A673 (cell line): Measurements from ENCODE around the gene DGKH. TPM values are rescaled to one million over a fixed set of nuclear protein-coding genes. Genes with fewer than 3 reads are reported as not detected.

Source experiments
- BruUV-seq: library from RNA; stranded (reverse); fragments of 400-500 nt; replicated peaks from 2 replicates; lab custom pipeline; 2021; lab: Mats Ljungman, UMichigan
- CTCF ChIA-PET: fragments of 300-600 bp; sonication (Branson Sonifier 250); formaldehyde crosslinking; loops from one replicate; lab custom pipeline; 2022; ENCODE audit warnings: antibody characterized with exemption; lab: Charles Lee
- POLR2A ChIA-PET: fragments of 300-600 bp; sonication (Branson Sonifier 250); formaldehyde crosslinking; loops from one replicate; lab custom pipeline; 2022; ENCODE audit warnings: antibody characterized with exemption; ENCODE audit not compliant: low non-redundant PET; lab: Charles Lee
- DNase-seq: peaks from one replicate; pipeline ENCODE4 v3.0.0-alpha.2; 2015; ENCODE audit warnings: low spot score
- H3K27ac ChIP-seq: fragments of 200-600 bp; sonication (generic); 2 replicates; pipeline ENCODE4 v1.5.1; 2016; ENCODE audit warnings: mixed run types, low read depth, mild to moderate bottlenecking, mixed read lengths, antibody characterized with exemption, low read length; ENCODE audit not compliant: poor library complexity, severe bottlenecking
- H3K27me3 ChIP-seq: fragments of 200-600 bp; sonication (generic); replicated peaks from 2 replicates; pipeline ENCODE4 v1.6.1; 2017; ENCODE audit warnings: mixed run types, low read depth, mild to moderate bottlenecking, mixed read lengths, antibody characterized with exemption, low read length; ENCODE audit not compliant: insufficient read depth, poor library complexity
- H3K36me3 ChIP-seq: fragments of 200-600 bp; sonication (generic); 2 replicates; pipeline ENCODE4 v1.6.1; 2016; ENCODE audit warnings: mixed run types, mild to moderate bottlenecking, mixed read lengths, antibody characterized with exemption, low read length; ENCODE audit not compliant: insufficient read depth, poor library complexity, severe bottlenecking
- H3K4me1 ChIP-seq: fragments of 200-600 bp; sonication (generic); 2 replicates; pipeline ENCODE4 v1.6.1; 2017; ENCODE audit warnings: mixed run types, mild to moderate bottlenecking, mixed read lengths, antibody characterized with exemption, low read length; ENCODE audit not compliant: insufficient read depth, poor library complexity, severe bottlenecking
- H3K4me3 ChIP-seq: fragments of 200-600 bp; sonication (generic); 2 replicates; pipeline ENCODE4 v1.5.1; 2016; ENCODE audit warnings: low read depth, mixed run types, mild to moderate bottlenecking, mixed read lengths, low read length; ENCODE audit not compliant: poor library complexity, severe bottlenecking
- H3K9me3 ChIP-seq: fragments of 200-600 bp; sonication (generic); 2 replicates; pipeline ENCODE4 v1.6.1; 2016; ENCODE audit warnings: mixed run types, low read depth, mild to moderate bottlenecking, mixed read lengths, antibody characterized with exemption, low read length; ENCODE audit not compliant: poor library complexity, severe bottlenecking
- EZH2 ChIP-seq: fragments of 200-600 bp; sonication (generic); IDR thresholded peaks from 2 replicates; pipeline ENCODE4 v1.6.1; 2017; ENCODE audit warnings: borderline replicate concordance, low read depth, mild to moderate bottlenecking, mixed read lengths, antibody characterized with exemption, low read length; ENCODE audit not compliant: poor library complexity, severe bottlenecking
- intact Hi-C: fragments of 100-400 bp; cut with micrococcal nuclease; formaldehyde crosslinking; loops from one replicate; pipeline ENCODE4 v1.10.0; 2022; ENCODE audit not compliant: unreplicated experiment
- total RNA-seq: library from RNA; stranded (reverse); gene quantifications from 2 replicates; pipeline ENCODE4 v1.2.3, GENCODE V29; 2021
- TF ChIP-seq, protein P1 (sequence below): fragments of 300-800, 200-600 bp; sonication (generic); conservative IDR thresholded peaks from 2 replicates; pipeline ENCODE4 v1.5.1; 2017; ENCODE audit warnings: low read depth, mild to moderate bottlenecking, antibody characterized with exemption, low read length, moderate library complexity, mixed read lengths

Gene DGKH
- total RNA-seq, 1 experiment from 2014 or later: 13.8 TPM

DNA sequence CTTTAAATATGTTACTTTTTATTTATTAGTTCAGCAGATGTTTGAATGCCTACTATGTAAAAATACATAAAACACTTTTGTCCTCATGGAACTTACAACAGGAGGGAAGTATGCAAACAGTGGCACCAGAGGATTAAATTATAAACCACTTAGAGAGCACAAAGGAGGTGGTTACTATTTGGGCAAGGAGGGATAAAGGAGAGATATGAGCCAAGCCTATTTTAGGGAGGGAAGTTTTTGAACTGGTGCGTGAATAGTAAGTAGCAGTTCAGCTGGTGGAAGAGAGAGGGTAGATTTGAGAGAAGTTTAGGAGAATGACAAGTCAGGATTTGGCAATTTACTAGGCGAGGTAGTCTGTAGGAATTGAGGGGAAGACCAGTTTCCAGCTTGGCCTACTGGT, 232.1 kb downstream of the DGKH start:
- Histone ChIP-seq H3K27ac (no peak overlapping the region), H3K27me3 (no peaks in the 10 kb centered on the region), H3K9me3 (no peaks in the 10 kb centered on the region), H3K4me1 (peaks cover 15% of the 10 kb centered on the region), H3K4me3 (no peak overlapping the region), H3K36me3 (no peaks in the 10 kb centered on the region)
- intact Hi-C loops: no loop called here
- POLR2A ChIA-PET: no interaction called here
- BruUV-seq: no TSS peak
- CTCF ChIA-PET: no interaction called here
- TF ChIP-seq, protein P1, sequence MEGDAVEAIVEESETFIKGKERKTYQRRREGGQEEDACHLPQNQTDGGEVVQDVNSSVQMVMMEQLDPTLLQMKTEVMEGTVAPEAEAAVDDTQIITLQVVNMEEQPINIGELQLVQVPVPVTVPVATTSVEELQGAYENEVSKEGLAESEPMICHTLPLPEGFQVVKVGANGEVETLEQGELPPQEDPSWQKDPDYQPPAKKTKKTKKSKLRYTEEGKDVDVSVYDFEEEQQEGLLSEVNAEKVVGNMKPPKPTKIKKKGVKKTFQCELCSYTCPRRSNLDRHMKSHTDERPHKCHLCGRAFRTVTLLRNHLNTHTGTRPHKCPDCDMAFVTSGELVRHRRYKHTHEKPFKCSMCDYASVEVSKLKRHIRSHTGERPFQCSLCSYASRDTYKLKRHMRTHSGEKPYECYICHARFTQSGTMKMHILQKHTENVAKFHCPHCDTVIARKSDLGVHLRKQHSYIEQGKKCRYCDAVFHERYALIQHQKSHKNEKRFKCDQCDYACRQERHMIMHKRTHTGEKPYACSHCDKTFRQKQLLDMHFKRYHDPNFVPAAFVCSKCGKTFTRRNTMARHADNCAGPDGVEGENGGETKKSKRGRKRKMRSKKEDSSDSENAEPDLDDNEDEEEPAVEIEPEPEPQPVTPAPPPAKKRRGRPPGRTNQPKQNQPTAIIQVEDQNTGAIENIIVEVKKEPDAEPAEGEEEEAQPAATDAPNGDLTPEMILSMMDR: no peak
- TF ChIP-seq EZH2: no peak
- DNase-seq: peak; percentile 29

DNA sequence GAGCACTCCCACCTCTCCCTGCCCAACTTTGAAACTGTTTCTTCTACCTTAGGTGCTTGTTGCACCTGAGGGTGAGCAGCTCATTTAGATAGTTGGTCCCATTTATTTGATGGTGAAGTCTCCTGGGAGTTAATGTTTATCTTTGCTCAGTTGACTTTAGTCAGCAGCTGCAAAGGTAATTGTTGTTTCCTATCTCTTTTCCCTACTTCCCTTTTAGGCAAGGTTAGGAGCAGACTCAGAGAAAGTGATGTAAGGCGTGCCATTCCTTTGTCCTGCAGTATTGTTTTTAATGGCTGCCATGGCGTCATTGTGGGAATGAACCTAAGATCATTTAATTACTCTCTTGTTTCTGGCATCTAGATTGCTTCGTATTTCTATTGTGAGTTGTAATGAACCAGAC, 235.1 kb downstream of the DGKH start:
- BruUV-seq: no TSS peak
- POLR2A ChIA-PET: no interaction called here
- H3K36me3 ChIP-seq: peaks cover 9% of the 10 kb centered on the region

DNA sequence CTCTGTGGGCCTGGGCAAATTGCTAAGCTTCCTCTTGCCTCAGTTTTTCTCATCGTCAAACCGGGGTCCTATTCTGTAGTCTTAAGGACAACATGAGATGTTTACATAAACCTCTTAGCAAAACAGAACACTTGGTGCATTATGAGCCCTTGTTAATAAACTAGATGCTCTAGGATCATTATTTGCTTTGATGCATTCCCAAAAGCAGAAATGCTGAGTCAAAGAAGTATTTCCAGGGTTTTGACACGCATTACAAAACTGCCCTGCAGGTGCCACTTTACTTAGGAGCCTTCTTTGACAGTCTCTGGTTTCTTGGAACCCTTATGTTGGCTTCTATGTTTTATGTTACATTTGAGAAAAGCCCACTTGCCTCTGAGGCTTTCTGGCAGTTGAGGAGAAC, 235.6 kb downstream of the DGKH start:
- H3K27ac ChIP-seq: no peak overlapping the region
- no peak for TF ChIP-seq EZH2
- TF ChIP-seq, protein P1: no peak
- no peak overlapping the region for H3K4me3 ChIP-seq
- intact Hi-C loops: no loop called here
- POLR2A ChIA-PET: no interaction called here
- H3K36me3 ChIP-seq: peaks cover 14% of the 10 kb centered on the region
- no TSS peak for BruUV-seq
- no peaks in the 10 kb centered on the region for H3K9me3 ChIP-seq
- no peak for DNase-seq
- H3K27me3 ChIP-seq: no peaks in the 10 kb centered on the region
- CTCF ChIA-PET: no interaction called here
- peaks cover 10% of the 10 kb centered on the region for H3K4me1 ChIP-seq

More for the DNA sequence above, 235.1 kb downstream of the DGKH start:
- no peak for TF ChIP-seq EZH2
- TF ChIP-seq, protein P1: no peak
- intact Hi-C loops: no loop called here
- Histone ChIP-seq H3K27ac (no peak overlapping the region), H3K27me3 (no peaks in the 10 kb centered on the region), H3K4me1 (peaks cover 10% of the 10 kb centered on the region), H3K9me3 (no peaks in the 10 kb centered on the region), H3K4me3 (no peak overlapping the region)
- no peak for DNase-seq
- CTCF ChIA-PET: no interaction called here

Other genes with a start within 250 kb of the DGKH start
- gene VWA8, start 87.5 kb upstream of the DGKH start, total RNA-seq: 18.5 and 20.3 TPM in 2 replicates
- gene AKAP11, start 223.5 kb downstream of the DGKH start, total RNA-seq: 24.0 and 24.1 TPM in 2 replicates